Activated naive CD4-positive, alpha-beta T cell treated with anti-CD3 and anti-CD28 coated beads, Interleukin-2, amount 50 U/mL, for 16 hours (primary cell): ENCODE data around the gene GREB1.

Experiments
- DNase-seq: peaks from one replicate; pipeline ENCODE4 v3.0.0-alpha.2; 2020

Gene GREB1

DNA sequence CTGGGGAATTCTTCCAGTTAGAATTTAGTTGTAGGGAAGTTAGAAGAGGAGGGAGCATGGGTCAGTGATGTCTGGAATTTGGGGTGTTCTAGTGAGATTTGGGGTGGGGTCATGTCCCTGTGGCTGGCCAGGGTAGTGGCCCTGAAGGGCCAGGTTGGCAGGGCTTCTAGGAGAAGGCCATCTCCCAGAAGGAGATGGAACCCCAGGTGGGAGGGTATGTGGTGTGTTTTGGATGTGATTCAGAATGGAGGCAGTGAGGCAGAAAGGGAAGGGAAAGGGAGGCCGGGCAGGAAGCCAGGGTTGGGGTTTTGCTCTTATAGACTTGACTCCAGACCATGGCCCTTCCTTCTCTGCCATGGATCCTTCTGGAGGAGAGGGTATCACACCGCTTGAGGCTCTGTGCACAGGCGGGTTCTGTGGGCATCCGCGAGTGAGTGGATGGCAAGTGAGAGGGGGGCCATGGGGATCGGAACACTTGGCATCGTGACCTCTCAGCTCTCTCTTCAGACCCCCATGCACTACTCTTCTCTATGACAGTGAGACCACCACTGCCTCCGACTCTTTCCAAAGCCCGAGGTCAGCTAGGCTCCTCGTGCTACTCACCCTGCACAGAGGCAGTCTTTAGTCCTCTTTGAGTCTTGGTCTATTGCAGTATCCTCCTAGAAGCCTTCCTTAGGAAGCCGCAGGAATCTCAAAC is 7.3 kb downstream of the GREB1 start:
- DNase-seq, result no peak

DNA sequence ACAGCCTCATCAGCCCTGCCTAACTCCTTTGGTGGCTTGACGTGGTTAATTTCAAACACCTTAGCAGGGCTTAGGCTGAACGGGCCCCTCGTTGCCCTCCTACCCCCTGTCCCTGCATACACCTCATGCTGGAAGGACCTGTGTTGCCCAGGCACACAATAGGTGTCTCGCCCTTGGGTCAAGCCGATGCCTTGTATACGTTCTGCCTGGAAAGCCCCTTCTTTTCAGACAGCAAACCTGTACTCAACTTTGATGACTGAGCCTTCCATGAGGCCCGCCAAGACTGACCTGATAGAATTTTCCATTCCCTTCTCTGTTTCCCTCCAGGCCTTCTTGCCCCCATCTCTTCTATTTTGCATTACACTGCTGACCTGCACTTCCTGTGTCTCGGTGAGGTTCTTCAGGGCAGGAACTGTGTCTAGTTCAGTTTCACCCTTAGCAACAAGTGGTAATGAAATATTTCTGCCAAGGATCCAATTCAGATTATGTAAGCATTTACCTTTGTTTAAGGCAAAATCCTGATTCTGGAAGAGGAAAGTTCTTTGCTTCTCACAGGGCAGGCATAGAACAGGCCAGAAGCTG is 7.9 kb downstream of the GREB1 start:
- DNase-seq, result no peak

- DNase-seq, result no peak
Observed at GRCh38 chr2:11542275-11542819, 8.5 kb downstream of the GREB1 start.

DNA sequence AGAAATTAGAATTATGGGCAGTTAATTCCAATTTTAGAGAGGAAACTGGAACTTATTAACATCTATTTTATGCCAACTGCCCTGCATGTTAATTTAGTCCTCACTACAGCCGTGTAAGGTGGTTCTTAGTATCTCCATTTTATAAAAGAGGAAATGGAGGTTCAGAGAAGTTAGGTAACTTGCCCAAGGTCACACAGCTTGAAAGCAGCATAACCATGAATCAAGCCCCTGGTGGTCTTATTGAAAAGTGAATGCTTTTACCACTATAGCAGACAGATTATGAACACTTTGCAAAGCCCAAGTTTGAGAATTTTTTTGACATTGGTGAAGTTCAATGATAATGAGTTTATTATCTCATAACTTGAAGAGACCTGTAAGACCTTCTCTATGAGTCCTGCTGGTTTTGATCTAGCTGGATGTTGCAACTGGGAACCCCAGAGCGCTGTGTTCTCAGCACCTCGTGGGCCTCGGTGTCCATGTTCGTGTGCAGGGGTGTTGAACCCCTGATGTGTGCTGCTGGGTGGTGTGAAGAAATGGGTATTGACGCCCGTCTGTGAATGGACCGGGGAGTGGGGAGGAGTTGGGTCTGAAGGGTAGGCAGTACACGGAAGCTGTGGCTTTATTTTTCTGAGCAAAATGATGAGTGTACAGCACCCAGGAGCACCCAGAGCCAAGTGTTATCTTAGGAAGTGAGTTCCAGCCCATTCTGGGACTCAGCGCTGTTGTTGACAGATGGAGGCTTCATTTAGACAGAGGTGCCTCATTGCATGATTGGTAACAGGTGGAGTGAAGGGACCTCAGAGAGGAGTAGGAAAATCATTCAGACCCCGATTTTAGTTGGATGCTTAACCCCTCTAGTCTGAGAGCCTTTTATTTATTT is 9.7 kb downstream of the GREB1 start:
- no peak for DNase-seq

DNA sequence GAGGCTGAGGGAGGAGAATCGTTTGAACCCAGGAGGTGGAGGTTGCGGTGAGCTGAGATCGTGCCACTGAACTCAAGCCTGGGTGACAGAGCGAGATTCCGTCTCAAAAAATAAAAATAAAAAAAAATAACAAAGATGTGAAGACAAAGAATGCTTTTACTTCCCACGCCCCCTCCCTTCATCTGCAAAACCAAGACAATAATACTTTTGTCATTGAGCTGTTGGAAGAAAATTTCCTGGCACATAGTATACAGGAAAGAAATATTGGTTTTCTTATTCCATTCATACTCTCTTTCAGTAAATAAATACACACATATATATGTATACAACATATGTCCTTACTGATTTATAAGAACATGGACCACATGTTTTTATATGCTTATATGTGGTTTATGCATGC is 12.2 kb downstream of the GREB1 start:
- DNase-seq, result no peak

DNA sequence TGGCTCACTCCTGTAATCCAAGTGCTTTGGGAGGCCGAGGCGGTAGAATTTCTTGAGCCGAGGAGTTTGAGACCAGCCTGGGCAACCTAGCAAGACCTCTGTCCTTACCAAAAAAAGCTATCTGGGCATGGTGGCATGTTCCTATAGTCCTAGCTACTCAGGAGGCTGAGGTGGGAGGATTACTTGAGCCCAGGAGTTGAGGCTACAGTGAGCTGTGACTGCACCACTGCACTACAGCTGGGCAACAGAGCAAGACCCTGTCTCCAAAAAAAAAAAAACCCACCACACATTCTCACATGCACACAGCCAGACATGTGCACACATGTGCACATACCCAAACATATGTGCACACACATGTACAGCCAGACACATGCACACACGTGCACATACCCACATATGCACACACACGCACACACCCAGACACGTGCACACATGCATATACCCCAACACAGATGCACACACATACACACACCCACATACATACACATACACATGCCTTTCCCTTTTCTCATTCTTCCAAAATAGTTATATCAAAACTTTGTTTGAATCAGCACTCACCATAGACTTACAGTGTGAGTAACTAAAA is 14.2 kb downstream of the GREB1 start:
- DNase-seq, result no peak

DNA sequence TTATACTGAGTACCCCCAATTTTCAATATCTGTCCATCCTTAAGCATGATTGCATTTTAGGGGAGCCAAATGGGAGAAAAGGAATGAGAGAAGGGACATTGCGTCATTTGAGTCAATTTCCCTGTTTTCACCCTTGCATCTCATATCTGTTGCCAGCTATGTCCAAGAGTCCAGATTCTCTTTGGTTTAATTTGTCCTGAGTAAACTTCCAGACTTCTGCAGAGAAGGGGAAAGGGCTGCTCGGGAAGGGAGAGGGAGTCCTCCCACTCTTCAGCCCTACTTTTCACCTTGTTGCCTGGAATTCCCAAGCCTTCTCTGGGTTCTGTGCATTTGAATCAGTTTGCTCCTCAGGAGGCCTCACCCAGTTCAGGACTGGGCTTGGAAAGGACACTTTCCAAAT is 16.5 kb downstream of the GREB1 start:
- no peak for DNase-seq

DNA sequence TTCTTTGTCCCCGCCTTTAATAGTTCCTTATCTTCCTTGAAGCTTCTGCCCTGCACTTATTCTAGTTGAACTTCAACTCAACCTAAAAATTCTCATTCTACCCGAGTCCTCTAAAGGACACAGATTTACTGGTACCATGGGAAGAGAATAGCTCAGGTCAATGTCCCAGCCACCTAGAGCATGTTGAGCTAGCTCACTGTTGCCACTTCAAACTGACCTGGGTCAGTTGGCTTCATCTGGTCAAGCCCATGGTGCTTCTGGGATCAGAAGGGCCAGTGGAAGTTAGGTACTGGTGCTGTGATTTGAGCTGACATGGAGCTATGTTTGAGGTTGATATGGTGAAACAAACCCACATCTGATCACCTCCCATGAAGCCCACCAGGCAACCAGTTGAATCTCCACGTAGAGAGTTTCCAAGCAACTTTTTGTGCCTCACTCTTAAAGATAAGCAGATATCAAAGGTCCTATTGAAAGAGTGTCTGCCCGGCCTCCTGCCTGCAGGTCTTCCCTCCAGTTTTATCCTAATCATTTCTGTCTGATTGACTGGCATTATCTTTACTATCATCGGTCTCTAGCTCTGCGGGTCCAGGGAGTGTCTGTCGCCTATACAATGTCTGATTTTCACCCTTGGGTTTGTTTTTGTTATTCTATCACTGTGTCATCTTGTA is 17.2 kb downstream of the GREB1 start:
- DNase-seq, result no peak

GRCh38 chr2:11551569-11552259 is 17.9 kb downstream of the GREB1 start:
- DNase-seq, result no peak

- DNase-seq, result no peak
Observed at GRCh38 chr2:11552260-11552638, 18.4 kb downstream of the GREB1 start.

DNA sequence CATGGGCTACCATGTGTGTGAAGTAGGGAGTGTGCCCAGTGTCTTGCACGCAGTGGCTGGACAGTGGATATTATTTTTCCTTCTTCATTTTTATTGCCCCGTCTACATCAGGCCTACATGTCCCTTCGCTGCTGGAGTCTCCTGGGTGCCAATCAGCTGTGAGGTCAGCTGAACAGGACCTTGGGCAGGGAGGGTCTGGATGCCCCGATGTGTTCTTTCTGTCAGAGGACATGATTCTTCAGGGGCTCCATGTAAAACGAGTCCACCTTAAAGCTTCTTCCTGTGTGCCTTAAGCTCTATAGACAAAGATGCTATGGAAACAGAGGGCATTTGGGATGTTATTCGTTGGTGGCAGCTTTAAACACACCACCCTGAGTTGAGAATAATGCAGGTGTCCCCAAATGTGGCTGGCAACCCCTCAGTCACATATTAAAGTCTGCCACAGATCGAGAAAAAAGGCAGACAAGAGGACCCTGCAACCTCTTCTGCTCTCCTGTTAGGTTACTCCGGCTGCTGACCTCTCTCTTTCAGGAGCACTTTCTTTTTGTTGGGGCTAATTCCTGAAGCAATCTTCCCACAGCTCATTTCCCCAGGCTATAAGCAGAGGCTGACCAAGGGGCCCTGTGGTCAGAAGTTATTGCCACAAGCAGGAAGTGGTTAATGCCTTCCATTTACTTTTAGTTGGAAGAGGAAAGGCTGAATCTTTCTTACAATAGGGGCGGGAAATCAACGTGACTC is 20.0 kb downstream of the GREB1 start:
- no peak for DNase-seq

GRCh38 chr2:11554399-11554716 is 20.5 kb downstream of the GREB1 start:
- DNase-seq, result no peak

- DNase-seq, result no peak
Observed at GRCh38 chr2:11556101-11556806, 22.4 kb downstream of the GREB1 start.

DNA sequence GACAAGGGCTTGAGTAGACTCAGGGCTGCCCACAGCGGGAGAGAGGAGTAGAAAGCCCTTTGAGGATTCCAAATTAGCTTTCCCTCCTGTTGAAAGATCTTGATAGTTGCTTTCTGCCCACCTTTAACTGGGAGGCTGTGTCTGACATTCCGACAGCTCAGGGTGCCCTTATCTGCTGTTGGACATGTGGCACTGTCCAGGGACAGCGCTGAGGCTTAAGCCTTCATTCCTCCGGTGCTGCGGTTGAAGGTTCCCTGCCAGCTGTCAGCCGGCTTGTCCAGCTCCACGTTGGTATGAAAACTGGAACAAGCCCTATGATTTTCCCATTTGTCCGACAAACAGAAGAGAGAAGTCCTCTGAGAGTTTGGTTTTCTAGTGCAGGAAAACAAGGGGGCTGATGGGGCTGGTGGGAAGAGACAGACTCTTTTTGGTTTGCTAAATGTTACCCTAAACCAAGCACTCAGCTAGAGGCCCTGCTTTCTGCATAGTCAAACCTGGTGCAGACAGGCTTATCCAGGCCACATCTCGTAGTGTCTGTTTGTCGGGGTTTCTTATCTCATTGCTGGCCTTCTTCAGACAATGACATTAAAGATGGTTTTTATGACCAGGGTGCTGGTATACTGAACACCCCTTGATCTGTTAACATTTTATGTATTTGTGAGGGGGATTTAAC is 24.5 kb downstream of the GREB1 start:
- DNase-seq, result no peak

DNA sequence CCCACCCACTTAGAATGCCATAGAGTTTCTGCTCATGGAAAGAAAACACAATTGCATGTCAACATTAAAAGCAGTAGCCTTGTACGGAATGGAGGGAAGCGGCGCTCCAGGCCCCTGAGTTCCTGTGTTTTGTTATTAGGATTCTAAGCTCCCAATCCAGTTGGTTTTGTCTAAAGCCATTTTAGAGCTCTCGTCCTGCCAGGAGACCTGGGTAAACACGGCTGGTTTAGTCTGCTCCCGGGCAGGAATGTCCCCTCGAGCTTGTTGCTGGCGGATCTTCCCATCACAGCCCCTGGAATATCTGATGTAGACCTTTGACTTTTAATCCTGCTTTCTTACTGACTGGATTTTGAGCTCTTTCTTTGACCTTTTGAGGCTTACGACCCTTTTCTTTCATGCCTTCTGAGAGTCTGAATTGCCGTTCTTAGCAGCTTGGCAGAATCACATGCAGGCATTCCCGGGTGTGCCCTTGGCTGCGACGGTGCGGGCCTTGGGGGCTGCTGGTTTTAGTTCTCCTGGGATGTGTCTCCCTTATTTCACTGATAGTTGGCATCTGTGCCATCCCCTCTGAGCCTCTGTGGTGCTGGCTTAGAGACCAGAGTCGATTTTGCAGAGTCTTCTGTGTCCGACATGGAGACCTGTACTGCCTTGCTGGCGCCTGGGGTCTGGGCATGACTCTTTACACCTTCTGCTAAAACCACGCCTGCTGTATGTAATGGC is 25.4 kb downstream of the GREB1 start:
- DNase-seq, result no peak

DNA sequence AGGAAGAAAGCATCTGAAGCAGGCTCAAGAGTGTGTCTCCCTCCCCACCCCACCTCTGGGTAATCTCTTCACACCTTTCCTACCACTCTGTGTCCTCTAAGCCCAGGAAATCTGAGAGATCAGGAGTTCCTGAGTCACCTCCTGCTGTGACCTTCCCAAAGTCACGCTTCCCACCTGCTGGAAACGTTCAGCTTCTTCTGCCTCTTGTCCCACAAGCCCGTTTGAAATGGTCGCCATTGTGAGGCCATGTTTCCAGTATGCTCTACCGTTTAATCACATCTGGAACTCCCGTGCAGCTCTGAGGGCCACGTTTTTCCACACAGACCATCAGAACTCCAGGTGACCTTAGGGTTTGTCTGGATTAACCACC is 25.9 kb downstream of the GREB1 start:
- no peak for DNase-seq

DNA sequence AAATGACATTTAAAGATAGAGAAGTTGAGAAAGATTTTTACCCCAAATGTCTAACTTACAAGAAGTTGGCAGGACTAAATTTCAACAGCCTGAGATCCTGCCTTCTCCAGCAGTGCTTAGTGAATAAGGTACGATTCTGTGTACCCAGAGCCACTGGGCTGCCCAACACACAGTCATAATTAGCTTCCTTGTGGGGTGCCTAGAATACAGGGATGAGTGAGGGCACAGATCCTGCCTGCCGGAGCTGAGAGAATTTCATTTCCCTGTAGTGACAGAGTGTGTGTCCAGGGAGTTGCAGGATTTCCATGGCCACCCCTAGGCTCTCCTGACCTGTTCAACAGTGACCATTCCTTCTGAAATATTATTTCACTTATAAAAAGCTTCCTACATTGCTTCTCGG is 27.0 kb downstream of the GREB1 start:
- DNase-seq, result no peak

GRCh38 chr2:11562011-11562410 is 28.2 kb downstream of the GREB1 start:
- DNase-seq, result no peak

GRCh38 chr2:11562476-11562875 is 28.6 kb downstream of the GREB1 start:
- DNase-seq, result no peak
